Femur (tissue), 1 donor: ENCODE data around the gene S100A8.

Source experiments
- DNase-seq: peaks from one replicate; pipeline ENCODE4 v3.0.0-alpha.2; 2017

S100A8 gene

GRCh38 chr1:153345187-153346076 lies 45.4 kb downstream of the S100A8 start:
- no peak for DNase-seq

GRCh38 chr1:153344718-153345025 lies 46.2 kb downstream of the S100A8 start:
- DNase-seq = no peak

GRCh38 chr1:153343811-153344717 lies 46.8 kb downstream of the S100A8 start:
- DNase-seq = no peak

- DNase-seq = no peak
These were observed 47.7 kb downstream of the S100A8 start for GRCh38 chr1:153343040-153343681.

GRCh38 chr1:153342178-153342577 lies 48.7 kb downstream of the S100A8 start:
- no peak for DNase-seq

- no peak for DNase-seq
These were observed 49.4 kb downstream of the S100A8 start for GRCh38 chr1:153341431-153341934.

- no peak for DNase-seq
These were observed 50.5 kb downstream of the S100A8 start for GRCh38 chr1:153340356-153340755.
